GM12874 (cell line): ENCODE data around the gene SCNN1G.

Experiments used
- TF ChIP-seq, protein P1 (sequence below): IDR thresholded peaks from 2 replicates; pipeline ENCODE4 v1.5.1; 2011; ENCODE audit warnings: low read depth, mild to moderate bottlenecking, control low read depth, low read length, moderate library complexity; ENCODE audit not compliant: insufficient read depth

The SCNN1G gene, protein sequence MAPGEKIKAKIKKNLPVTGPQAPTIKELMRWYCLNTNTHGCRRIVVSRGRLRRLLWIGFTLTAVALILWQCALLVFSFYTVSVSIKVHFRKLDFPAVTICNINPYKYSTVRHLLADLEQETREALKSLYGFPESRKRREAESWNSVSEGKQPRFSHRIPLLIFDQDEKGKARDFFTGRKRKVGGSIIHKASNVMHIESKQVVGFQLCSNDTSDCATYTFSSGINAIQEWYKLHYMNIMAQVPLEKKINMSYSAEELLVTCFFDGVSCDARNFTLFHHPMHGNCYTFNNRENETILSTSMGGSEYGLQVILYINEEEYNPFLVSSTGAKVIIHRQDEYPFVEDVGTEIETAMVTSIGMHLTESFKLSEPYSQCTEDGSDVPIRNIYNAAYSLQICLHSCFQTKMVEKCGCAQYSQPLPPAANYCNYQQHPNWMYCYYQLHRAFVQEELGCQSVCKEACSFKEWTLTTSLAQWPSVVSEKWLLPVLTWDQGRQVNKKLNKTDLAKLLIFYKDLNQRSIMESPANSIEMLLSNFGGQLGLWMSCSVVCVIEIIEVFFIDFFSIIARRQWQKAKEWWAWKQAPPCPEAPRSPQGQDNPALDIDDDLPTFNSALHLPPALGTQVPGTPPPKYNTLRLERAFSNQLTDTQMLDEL

DNA sequence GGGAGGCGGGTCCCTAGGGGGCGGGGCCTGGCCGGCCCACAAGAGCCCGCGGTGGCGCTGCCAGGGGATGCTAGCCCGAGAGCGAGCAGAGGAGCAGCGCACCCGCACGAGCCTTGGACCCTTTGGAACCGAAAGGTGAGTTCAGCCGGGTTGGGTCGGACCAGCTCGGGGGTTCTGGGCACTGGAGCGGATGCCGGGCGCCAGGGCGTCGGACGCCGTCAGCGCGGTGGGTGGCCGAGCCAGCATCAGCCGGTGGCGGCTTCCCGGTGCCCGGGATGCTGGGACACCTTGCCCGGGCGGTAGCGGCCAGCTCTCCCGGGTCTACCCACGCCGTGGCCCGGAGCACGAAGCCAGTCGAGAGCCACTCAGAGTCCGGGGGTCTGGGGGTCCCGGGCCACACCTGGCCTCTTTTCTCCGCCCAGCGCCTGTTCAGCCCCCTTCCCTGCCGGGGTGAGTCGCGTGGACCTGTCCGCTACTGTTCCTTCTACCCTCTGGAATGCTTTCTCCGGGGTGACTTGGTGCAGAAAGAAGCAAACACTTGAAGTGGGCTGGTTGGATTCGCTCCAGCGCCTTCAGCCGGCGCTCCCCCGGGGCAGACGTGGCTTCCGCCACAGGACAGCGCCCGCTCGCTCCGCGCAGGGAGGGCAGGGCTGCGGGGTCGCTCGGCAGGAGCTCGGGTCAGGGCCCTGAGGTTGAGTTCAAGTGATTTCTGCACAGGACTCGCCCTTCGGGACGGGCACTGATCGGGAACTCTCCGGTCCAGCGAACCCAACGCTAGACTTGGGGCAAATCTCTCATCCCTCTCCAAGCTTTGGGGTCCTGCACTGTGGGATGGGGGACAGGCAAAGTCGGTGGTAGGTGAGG lies at the start of gene SCNN1G:
TSS of gene SCNN1G (plus strand) at position 67 of the 864 bp plus-strand sequence. CDS start 3,527 bp downstream, outside the sequence.
- TF ChIP-seq, protein P1, sequence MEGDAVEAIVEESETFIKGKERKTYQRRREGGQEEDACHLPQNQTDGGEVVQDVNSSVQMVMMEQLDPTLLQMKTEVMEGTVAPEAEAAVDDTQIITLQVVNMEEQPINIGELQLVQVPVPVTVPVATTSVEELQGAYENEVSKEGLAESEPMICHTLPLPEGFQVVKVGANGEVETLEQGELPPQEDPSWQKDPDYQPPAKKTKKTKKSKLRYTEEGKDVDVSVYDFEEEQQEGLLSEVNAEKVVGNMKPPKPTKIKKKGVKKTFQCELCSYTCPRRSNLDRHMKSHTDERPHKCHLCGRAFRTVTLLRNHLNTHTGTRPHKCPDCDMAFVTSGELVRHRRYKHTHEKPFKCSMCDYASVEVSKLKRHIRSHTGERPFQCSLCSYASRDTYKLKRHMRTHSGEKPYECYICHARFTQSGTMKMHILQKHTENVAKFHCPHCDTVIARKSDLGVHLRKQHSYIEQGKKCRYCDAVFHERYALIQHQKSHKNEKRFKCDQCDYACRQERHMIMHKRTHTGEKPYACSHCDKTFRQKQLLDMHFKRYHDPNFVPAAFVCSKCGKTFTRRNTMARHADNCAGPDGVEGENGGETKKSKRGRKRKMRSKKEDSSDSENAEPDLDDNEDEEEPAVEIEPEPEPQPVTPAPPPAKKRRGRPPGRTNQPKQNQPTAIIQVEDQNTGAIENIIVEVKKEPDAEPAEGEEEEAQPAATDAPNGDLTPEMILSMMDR: no peak

DNA sequence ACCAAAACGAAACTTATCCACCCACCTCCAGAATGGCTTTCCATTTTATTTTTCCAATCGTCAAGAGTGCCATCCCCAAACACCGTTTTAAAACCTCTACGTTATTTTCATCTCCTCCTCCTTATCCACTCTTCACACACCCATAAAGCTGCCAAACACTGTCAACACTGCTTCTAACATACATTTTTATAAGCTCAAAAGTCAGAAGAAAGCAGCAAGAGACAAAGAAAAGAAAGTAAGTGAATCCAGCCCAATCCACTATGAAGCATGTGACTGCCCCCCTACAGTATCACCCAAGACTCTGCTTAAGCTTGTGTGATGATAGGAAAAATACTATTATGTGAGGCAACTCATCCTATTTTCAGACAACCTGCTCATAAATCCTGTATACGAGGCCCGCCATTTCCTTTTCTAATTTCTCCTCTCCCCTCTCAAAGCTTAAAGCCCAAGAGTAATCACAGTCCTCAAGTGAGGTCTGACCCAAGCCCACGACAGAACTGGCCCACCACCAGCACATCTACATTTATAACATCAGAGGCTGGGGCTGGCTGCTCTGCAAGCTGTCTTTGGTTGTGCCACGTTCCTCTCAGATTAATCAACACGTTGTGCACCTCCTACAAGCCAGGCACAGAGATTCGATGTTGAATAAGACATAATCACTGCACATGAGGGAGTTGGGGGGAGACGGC lies 49.6 kb upstream of the SCNN1G start:
- TF ChIP-seq, protein P1: no peak

DNA sequence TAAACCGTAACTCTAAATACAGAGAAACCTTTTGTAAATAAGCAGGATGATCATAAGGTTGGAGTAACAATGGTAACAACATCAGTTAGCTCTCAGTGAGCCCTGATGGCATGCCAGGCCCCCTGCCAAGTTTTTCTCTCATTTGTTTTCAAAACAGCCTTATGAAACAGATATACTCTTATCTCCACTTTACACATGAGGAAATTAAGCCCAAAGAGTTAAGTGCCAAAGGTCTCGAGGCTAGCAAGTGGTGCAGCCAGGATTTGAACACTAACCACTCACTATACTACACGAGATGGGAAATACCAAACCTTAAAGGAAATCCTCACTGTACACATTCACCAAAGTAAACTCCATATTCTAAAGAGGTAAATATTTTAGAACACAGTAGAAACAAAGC lies 48.3 kb upstream of the SCNN1G start:
- TF ChIP-seq, protein P1: no peak

DNA sequence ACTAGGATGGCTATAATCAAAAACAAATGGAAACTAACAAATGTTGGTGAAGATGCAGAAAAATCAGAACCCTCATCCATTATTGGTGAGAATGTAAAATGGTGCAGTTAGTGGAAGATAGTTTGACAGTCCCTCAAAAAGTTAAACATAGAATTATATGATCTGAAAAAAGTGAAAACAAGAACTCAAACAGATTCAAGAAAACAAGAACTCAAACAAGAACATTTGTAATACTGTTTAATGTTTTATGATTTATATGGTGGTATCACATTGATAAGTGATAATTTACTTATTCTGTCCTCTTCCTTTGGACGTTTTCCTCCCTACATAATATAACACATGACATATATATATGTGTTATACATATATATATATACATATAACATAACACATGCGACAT lies 45.3 kb upstream of the SCNN1G start:
- TF ChIP-seq, protein P1: no peak

DNA sequence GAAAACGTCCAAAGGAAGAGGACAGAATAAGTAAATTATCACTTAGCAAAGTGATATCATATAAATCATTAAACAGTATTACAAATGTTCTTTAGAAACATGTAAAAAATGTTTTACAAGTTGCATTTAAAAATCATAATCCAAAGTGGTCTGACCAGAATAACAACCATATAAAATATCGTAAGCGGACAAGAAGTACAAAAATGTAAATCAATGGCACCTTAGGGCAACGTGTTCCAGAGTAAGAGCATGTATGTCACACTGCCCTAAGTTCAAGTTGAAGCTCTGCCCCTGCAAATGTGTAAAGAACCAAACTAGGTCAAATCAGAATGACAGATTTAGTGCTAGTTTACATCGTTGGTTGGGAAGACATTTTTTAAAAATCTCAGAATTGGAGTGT lies 44.7 kb upstream of the SCNN1G start:
- TF ChIP-seq, protein P1: no peak

DNA sequence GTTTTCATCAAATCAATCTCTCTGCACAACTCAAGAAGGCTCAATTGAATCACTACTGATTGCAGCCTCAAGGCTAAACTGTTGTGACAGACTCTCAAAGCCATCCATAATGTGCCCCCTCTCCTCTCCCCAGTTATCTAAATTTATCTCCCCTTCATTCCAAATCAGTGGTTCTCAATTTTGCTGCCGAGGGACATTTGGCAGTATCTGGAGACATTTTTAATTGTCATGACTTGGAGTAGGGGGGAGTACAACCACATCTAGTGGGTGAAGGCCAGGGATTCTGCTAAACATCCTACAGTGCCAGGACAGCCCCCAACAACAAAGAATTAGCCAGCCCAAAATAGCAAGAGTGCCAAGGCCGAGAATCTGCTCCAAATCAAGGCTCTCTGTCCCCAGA lies 42.4 kb upstream of the SCNN1G start:
- TF ChIP-seq, protein P1: no peak
